HG03575 (cell line): ENCODE data around the gene H2AZ1.

Experiments used
- ATAC-seq: cut with Tn5 transposase; IDR thresholded peaks from one replicate; pipeline ENCODE4 v1.9.1; 2021; ENCODE audit not compliant: unreplicated experiment, insufficient number of reproducible peaks, low FRiP score; ENCODE audit errors: extremely low read depth

H2AZ1 gene

GRCh38 chr4:99947190-99947578, 2.9 kb downstream of the H2AZ1 start:
- no peak for ATAC-seq

- ATAC-seq, result no peak
Observed at GRCh38 chr4:99946356-99947189, 3.5 kb downstream of the H2AZ1 start, which contains the start of gene DNAJB14. Gene DNAJB14, minus strand, starts transcription at chr4:99946618. Its CDS starts 47 bp downstream, at chr4:99946571.

GRCh38 chr4:99945718-99946355, 4.2 kb downstream of the H2AZ1 start:
- no peak for ATAC-seq

- ATAC-seq, result no peak
Observed at GRCh38 chr4:99943904-99944437, 6.1 kb downstream of the H2AZ1 start.

- no peak for ATAC-seq
Observed at GRCh38 chr4:99938243-99938753, 11.8 kb downstream of the H2AZ1 start.

- no peak for ATAC-seq
Observed at GRCh38 chr4:99934891-99935290, 15.2 kb downstream of the H2AZ1 start.

- no peak for ATAC-seq
Observed at GRCh38 chr4:99927566-99927965, 22.5 kb downstream of the H2AZ1 start.

- no peak for ATAC-seq
Observed at GRCh38 chr4:99921174-99921573, 28.9 kb downstream of the H2AZ1 start.

- ATAC-seq, result no peak
Observed at GRCh38 chr4:99918656-99919055, 31.4 kb downstream of the H2AZ1 start.

- ATAC-seq, result no peak
Observed at GRCh38 chr4:99917575-99917974, 32.5 kb downstream of the H2AZ1 start.

- ATAC-seq, result no peak
Observed at GRCh38 chr4:99915449-99915848, 34.6 kb downstream of the H2AZ1 start.
